Mammary epithelial cell (primary cell): Measurements from ENCODE around the gene ADGRB3.

Source experiments
- CTCF ChIP-seq, 2 donors: IDR thresholded peaks in 1 of 2; conservative IDR thresholded peaks in 1 of 2; 2 replicates each; pipeline ENCODE4 v1.5.1; 2011 to 2012; ENCODE audit warnings: inconsistent platforms in 2 of 2, low read length in 2 of 2, mild to moderate bottlenecking in 2 of 2, control low read depth in 1 of 2, low read depth in 1 of 2; ENCODE audit not compliant: insufficient read depth in 1 of 2; ENCODE audit errors: extremely low read depth in 1 of 2
- EZH2 ChIP-seq: IDR thresholded peaks from 2 replicates; pipeline ENCODE4 v1.6.1; 2012; ENCODE audit warnings: low read length, inconsistent platforms, borderline replicate concordance

- no peak for TF ChIP-seq CTCF (conservative IDR thresholded peaks at IDR 0.05 in 1 of 2, IDR thresholded peaks at IDR 0.05 in 1 of 2; ENCODE audit: extremely low read depth in 1 of 2, insufficient read depth in 1 of 2, low read depth in 1 of 2, low read length in 2 of 2)
- no peak for TF ChIP-seq EZH2
Measured at GRCh38 chr6:69289689-69290495, 654.8 kb downstream of the ADGRB3 start.
